HG02571 (cell line): ENCODE results near the gene SHOX.

ENCODE experiments used
- ATAC-seq: cut with Tn5 transposase; IDR thresholded peaks from one replicate; pipeline ENCODE4 v1.9.1; 2021; ENCODE audit warnings: mild to moderate bottlenecking, moderate library complexity; ENCODE audit not compliant: unreplicated experiment

Gene SHOX

DNA sequence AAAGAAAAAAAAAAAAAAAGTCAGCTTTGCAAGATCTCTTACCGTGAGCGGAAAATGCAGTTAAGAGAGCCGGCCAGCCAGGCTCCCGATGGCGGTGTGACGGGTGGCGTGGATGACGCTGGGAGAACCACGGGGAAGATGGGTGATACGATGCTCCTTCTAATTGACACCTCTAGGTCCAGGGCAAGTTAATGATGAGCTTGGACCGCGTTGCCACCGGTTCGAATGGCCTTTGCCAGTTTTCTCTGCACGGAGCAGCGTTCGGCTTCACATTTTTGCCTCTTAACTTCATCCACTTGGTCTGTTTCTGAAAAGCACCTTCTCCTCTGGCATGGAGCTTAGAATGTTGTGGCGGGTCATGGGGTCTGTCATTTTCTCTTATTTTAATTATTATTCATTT is 33.2 kb downstream of the SHOX start:
- no peak for ATAC-seq

DNA sequence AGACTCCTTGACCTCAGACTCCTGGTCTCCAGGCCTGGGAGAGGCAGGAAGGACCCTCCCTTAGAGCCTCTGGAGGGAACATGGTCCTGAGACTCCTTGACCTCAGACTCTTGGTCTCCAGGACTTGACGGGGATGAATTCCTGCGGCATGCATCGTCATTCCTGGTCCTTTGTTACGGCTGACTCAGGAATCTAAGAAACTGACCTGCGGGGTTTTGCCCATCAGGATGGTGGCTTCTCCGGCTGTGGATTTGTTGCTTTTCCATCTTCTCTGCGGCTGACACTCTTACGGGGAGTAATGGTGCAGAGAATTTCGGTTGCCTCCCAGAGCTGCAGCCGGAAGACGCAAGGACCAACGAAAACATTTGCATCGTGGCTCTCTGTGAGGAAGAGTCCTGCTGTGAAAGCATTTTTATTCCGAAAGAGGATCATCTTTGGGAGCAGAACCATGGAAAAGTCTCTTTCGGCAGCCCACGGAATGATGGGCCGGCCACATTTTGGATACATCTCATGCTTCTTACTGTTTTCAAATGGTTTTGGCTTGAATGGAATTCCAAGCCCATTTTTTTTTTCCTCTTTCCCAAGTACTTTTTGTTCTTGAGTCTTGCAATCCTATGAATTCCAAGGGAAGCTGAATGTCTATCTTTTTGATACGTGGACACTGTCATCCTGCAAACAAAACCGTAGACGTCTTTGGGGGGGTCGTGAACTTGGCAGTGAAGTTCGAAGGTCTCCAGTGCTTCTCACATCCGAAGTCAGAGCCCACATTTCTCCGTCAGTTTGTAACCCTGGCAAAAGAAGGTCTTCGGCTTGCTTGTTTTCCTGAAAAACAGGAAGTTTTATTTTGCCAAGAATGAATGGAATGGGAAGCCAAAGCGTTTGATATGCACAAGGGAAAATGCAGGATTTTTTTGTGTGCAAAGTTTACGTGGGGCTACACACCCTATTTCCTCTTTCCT is 36.5 kb downstream of the SHOX start:
- ATAC-seq: no peak

DNA sequence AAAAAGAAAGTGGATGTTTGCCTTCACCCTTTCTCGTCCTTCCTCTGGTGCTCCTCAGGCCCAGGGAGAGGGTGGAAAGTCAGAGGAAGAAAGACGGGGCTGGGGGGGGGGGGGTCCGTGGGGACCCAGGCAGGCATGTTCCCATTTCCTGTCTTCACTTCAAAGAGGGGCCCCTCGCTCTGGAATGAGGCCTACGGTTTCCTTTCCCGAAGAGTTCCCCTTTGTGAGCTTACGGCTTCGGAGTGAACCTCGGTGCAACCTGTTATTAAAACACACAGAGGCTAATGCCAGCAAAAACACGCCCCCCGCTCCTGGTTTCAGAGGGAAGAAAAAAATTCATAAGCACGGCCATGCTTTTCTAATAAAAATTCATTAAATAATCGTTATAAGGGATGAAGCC is 40.1 kb downstream of the SHOX start:
- no peak for ATAC-seq

GRCh38 chrX:672931-673330 is 42.3 kb downstream of the SHOX start:
- no peak for ATAC-seq

- ATAC-seq: no peak
Measured at GRCh38 chrX:675279-675954, 44.8 kb downstream of the SHOX start.

DNA sequence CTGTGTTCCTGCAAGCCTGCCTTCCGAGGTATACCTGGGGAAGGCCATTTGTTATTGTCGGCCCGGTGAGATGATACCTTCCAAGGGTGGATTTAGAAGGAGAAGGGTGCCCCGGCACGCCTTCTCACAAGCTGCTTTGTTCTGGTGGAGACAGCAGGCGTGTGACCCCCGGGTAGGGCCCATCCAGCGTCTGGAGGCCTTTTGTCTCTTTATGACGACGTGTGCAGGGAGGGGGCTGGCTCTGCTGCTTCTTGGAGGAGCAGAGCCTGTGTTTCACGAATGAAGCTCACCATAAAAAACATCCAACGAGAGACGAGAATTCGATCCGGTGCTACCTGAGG is 45.3 kb downstream of the SHOX start:
- ATAC-seq: no peak

- no peak for ATAC-seq
Measured at GRCh38 chrX:677376-677775, 46.8 kb downstream of the SHOX start.

DNA sequence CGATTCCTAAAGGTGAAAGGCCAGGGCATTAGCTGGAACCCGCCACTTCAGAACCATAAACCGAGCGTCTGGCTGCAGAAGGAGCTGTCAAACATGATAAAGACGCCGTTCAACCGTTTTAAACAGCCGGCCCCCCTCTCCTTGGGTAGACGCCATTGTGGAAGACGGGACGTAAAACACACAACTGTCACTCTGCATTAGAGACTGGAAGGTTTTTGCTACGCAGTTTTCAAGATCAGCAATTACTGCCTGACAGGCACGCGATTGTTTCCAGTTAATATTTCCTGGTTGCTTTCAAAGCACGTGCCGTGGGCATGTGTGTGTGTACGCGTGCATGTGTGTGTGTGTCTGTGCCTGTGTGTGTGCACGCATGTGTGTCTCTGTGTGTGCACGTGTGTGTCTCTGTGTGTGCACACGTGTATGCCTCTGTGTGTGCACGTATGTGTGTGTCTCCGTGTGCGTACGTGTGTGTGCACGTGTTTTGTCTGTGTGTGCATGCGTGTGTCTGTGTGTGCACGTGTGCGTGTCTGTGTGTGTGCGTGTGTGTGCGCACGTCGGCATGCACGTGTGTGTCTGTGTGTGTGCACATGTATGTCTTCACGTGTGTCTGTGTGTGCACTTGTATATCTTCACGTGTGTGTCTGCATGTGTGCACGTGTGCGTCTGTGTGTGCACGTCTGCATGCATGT is 48.8 kb downstream of the SHOX start:
- ATAC-seq: no peak

GRCh38 chrX:680062-680461 is 49.5 kb downstream of the SHOX start:
- ATAC-seq: no peak

GRCh38 chrX:681989-682388 is 51.4 kb downstream of the SHOX start:
- no peak for ATAC-seq

DNA sequence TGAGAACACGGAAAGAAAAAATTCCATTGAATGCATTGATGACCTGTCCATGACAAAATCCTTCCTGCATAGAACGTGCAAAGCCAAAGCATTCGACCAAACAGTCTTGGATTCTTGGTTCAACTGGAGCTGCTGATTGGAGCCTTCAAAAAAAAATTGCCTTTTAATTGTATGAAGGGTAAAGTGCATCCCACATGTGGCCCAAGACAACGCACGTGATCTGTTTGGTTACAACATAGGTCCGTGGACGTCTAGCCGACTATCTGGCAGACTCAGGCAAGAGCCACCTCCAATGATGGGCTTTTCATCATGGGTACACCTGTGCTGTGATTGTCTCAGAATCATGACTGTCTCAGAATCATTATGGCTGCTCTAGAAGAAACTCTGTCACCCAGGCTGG is 52.3 kb downstream of the SHOX start:
- ATAC-seq: no peak

- ATAC-seq: no peak
Measured at GRCh38 chrX:683576-683975, 53.0 kb downstream of the SHOX start.

DNA sequence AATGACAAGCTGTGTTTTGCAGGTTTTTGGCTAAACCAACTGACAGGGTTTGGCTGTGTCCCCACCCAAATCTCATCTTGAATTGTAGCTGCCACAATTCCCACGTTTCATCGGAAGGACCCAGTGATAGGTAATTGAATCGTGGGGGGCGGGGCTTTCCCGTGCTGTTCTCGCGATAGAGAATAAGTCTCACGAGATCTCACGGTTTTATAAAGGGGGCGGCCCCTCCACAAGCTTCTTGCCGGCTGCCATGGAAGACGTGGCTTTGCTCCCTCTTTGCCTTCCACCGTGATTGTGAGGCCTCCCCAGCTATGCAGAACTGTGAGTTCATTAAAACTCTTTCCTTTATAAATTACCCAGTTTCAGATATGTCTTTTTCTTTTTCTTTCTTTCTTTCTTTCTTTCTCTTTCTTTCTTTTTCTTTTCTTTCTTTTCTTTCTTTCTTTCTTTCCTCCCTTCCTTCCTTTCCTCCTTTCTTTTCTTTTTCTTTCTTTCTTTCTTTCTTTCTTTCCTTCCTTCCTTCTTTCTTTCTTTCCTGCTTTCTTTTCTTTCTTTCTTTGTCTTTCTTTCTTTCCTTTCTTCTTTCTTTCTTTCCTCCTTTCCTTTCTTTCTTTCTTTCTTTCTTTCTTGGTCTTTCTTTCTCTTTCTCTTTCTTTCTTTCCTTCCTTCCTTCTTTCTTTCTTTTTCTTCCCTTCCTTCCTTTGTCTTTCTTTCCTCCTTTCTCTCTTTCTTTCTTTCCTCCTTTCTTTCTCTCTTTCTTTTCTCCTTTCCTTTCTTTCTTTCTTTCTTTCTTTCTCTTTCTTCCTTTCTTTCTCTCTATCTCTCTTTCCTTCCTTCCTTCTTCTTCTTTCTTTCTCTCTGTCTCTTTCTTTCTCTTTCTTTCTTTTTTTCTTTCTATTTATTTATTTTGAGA is 54.8 kb downstream of the SHOX start:
- ATAC-seq: no peak

DNA sequence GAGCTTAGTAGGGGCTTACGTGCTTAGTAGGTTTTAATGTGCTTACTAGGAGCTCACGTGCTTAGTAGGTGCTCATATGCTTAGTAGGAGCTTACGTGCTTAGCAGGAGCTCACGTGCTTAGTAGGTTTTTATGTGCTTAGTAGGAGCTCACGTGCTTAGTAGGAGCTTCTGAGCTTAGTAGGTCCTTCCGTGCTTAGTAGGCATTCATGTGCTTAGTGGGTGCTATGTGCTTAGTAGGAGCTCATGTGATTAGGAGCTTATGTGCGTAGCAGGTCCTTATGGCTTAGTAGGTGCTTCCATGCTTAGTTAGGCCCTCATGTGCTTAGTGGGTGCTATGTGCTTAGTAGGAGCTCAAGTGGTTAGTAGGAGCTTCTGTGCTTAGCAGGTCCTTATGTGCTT is 59.4 kb downstream of the SHOX start:
- ATAC-seq: no peak

DNA sequence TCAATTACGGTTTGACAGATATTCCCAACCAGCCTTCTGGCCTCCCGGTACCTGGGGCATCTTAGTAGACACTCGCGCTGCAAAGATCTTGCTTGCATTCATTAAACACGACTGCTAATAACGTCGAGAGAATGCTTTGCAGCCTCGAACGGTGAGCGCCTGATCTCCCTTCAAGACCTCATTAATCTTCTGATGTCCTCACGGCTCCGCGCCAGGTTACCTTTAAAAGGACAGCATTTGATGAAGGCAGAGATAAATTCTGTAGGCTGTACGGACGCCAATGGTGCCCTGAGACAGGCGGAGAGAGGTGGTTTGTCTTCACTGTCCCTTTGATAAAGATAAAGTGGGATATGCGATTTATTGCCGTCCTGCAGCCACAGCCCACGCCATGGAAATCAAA is 64.2 kb downstream of the SHOX start:
- no peak for ATAC-seq

GRCh38 chrX:698206-698605 is 67.6 kb downstream of the SHOX start:
- ATAC-seq: no peak

DNA sequence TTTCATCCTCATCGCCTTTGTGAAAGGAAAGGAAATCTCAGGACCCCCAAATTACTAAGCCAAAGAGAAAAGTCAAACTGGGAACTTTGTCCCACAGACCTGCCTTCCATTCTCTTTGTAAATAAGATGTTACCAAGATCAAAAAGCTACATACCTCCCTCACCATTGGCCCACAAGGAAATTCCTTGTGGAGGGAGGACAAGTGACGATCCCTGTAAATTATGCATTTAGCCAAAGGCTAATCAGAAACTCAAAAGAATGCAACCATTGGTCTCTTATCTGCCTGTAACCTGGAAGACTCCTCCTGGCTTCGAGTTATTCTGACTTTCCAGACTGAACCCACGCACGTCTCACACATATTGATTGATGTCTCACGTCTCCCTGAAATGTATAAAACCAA is 70.3 kb downstream of the SHOX start:
- ATAC-seq: no peak

DNA sequence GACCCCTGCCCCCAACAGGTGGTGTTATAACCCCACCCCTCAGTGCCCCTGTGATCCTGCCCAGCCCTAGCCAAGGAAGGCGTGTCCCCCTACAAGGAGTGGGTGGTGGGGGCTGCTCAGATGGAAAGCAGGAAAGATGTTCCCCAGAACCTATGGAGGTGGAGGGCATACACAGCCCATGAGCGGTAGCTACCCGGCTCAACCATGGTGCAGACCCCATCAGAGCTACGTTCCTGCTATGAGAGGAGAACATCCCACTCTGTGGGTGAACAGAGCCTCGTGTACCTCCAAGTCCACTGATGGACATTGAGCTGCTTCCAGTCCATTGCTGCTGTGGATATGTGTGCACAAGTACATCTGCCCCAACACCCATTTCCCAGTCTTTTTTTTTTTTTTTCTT is 71.1 kb downstream of the SHOX start:
- no peak for ATAC-seq

GRCh38 chrX:703466-703865 is 72.9 kb downstream of the SHOX start:
- no peak for ATAC-seq

DNA sequence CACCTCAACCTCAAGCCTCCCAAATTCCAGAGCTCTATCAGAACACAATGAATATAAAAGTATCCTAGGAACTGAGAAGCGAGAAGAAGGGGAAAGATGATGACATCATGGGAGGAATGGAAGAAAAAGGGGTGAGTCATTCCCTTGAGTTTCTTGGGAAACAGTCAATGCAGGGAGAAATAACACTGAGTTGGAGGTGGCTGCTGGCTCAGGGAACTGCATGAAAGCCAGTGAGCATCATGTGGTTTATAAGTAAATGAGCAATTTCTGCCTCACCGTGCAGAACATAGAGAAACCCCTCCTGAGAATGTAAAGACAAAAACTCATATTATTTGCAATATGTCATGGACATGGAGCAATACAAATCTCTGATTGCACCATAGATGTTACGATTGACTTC is 73.3 kb downstream of the SHOX start:
- no peak for ATAC-seq
